NT2/D1 (cell line): ENCODE results near the gene USP40.

ENCODE experiments used
- DNase-seq: peaks from one replicate; pipeline ENCODE4 v3.0.0-alpha.2; 2011; ENCODE audit warnings: low read depth, low spot score
- H3K27me3 ChIP-seq: 2 replicates; pipeline ENCODE4 v1.6.0; 2011; ENCODE audit warnings: mild to moderate bottlenecking; ENCODE audit not compliant: insufficient read length, insufficient read depth
- H3K36me3 ChIP-seq: 2 replicates; pipeline ENCODE4 v1.6.1; 2011; ENCODE audit warnings: mild to moderate bottlenecking, low read length, mixed read lengths; ENCODE audit not compliant: insufficient read depth, insufficient read length
- H3K4me1 ChIP-seq: 2 replicates; pipeline ENCODE4 v1.5.1; 2011; ENCODE audit not compliant: insufficient read depth, insufficient read length
- H3K4me3 ChIP-seq: 2 replicates; pipeline ENCODE4 v1.5.1; 2011; ENCODE audit warnings: low read depth; ENCODE audit not compliant: insufficient read length
- H3K9ac ChIP-seq: 2 replicates; pipeline ENCODE4 v1.6.0; 2011; ENCODE audit warnings: low read depth; ENCODE audit not compliant: insufficient read length
- H3K9me3 ChIP-seq: 2 replicates; pipeline ENCODE4 v1.5.1; 2011; ENCODE audit warnings: mild to moderate bottlenecking, low read length; ENCODE audit not compliant: insufficient read depth
- SUZ12 ChIP-seq: IDR thresholded peaks from 2 replicates; pipeline ENCODE4 v1.6.1; 2011; ENCODE audit not compliant: insufficient read length, insufficient read depth; ENCODE audit errors: extremely low read depth
- YY1 ChIP-seq: IDR thresholded peaks from 2 replicates; pipeline ENCODE4 v1.6.1; 2011; ENCODE audit not compliant: insufficient read length, insufficient read depth
- ZNF274 ChIP-seq: IDR thresholded peaks from 2 replicates; pipeline ENCODE4 v1.6.1; 2011; ENCODE audit warnings: mild to moderate bottlenecking, low read depth, low read length

Gene USP40

DNA sequence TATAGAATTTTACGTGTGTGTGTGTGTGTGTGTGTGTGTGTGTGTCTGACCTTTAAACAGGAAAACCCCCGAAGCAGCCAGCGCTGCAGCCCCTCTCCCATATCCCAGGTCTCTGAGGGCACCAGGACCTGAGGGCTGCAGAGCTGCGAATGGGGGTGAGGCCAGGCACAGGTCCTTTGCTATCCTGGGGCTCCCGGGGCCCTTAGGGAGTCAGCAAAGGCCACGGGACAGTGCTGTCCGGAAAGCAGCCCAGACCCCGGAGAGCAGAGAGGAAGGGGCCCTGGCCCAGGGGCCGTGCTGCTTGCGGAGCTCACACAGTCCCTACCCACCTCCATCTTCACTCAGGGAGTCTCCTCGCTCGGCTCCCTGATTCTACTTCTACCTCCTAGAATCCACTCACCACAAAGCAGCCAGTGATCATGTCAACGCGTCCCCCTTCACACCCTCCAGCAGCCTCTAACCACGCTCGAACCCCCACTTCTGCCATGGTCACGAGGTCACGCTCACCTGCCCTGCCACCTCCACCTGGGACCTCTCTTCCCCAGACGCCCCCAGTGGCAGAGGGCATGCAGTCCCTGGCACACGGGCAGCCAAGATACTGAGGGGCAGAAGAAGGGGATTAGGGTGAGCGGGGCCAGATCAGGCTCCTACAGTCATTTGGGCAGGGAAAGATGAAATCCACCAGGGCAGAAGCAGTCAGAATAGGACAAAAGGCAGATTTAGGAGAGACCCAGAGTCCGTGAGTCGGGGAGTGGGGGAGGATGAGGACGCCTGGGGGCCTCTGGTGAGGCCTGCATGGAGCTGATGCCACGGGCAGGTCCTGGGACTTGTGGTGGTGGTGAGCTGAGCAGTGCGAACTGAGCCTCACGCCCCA lies 86.7 kb downstream of the USP40 start:
- Histone ChIP-seq H3K4me3 (no peak overlapping the region), H3K9ac (no peak overlapping the region), H3K9me3 (peaks cover 32% of the 10 kb centered on the region), H3K4me1 (no peaks in the 10 kb centered on the region), H3K27me3 (no peaks in the 10 kb centered on the region), H3K36me3 (peaks cover 85% of the 10 kb centered on the region)
- no peak for DNase-seq
- TF ChIP-seq SUZ12 = no peak
- no peak for TF ChIP-seq ZNF274
- TF ChIP-seq YY1 = no peak

DNA sequence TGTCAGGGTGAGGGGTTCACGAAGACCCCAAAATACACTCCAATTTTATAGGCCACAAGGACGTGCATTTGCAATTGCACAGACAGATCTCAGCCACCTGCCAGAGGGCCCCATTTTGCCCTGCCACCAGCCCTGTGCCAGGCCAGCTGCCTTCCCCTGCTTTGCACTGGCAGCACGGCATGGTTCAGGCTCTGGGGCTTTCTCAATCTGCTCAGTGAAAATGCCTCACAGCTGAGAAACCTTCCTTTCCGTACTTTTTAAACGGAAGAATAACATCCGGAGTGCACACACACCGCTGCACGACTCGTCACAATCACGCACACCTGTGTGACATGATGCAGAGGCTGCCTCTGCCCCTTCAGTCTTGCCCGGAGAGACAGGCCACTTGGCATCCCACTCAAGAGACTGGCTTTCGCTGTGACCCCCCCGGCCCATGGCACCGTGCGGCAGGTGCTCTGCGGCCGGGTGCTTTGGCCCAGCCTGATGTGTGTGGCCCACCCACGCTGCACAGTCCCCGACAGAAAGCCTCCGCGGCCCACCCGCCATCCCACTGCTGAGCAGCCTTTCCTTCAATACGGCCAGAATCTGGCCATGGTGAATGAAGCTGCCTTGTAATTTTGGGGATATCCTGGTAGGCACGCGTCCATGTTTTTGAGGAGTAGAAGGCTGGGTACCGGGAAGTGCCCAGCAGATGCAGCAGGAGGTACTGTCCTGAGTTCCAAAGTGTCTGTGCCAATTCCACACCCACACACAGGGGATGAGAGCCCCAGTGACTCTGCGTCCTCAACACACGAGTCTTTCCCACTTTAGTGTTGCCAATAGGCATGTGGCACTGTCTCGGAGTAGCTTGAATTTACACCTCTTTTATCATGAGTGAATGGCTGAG lies 88.8 kb downstream of the USP40 start:
- Histone ChIP-seq H3K27me3 (no peaks in the 10 kb centered on the region), H3K36me3 (peaks cover 67% of the 10 kb centered on the region), H3K9ac (no peak overlapping the region), H3K4me3 (no peak overlapping the region), H3K4me1 (peaks cover 8% of the 10 kb centered on the region), H3K9me3 (peaks cover 12% of the 10 kb centered on the region)
- TF ChIP-seq ZNF274 = no peak
- no peak for TF ChIP-seq YY1
- no peak for TF ChIP-seq SUZ12
- no peak for DNase-seq

DNA sequence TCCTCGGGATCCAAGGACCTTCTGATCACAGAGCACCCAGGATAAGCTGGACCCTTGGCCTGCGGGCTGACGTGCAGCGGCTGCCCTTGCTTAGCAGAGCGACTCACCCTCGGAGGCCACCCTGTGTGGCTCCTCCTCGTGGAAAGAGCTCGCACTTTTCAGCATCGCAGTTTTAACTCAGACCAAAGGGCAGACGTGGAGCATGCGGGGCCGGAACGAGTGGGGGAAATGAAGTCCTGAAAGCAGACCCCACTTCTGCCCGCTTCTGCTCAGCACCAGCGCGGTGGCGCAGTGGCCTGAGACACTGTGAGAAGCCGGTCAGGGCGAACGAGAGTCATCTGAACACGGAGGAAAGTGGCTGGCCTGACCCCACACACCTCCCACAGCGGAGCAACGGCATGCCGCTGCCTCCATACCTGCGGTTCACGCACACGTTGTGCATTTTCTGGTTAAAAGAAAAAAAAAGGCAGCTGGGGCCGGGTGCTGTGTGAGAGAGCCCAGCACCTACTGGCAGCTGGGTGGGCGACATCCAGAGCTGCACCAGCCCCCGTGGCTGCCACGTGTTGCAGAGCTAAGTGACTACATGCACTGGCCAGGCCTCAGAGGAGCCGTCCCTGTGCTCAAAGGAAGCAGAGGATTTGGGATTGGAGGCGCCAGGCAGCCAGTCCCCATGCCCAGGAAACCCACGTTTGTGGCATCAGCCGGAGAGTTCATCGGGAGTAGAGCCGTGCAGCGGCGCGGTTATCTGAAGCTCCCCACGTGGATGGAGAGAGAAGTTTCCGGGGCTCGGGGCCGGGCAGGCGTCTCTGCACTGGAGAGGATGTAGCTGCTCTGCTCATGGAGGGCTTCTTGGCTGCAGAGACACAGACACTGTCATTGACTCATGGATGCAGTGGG lies 89.7 kb downstream of the USP40 start:
- Histone ChIP-seq H3K27me3 (no peaks in the 10 kb centered on the region), H3K4me1 (peaks cover 8% of the 10 kb centered on the region), H3K9me3 (peaks cover 3% of the 10 kb centered on the region; the same call in 1 of the 2 replicates), H3K9ac (no peak overlapping the region), H3K36me3 (peaks cover 61% of the 10 kb centered on the region), H3K4me3 (no peak overlapping the region)
- no peak for DNase-seq
- TF ChIP-seq YY1 (no peak), SUZ12 (no peak), ZNF274 (no peak)

DNA sequence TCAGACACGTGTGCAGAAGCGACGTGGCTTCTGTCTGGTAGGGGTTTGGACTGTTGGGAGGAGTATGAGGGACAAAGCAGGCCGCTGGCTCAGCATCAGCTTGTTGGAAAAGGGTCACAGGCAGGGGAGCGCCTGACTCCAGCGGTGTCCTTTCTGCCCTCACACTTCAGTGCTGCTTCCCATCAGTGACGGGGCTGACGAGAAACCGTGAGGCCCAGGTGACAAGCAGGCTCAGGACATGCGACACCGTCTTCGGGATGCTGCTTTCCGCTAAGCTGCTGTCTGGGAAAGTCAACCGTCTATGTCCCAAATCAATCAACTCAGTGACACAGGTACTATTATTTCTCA lies 90.5 kb downstream of the USP40 start:
- DNase-seq = no peak
- TF ChIP-seq SUZ12 = no peak
- no peak for TF ChIP-seq ZNF274
- TF ChIP-seq YY1 = no peak
- Histone ChIP-seq H3K27me3 (no peaks in the 10 kb centered on the region), H3K4me3 (no peak overlapping the region), H3K9me3 (no peaks in the 10 kb centered on the region), H3K4me1 (peaks cover 8% of the 10 kb centered on the region), H3K36me3 (peaks cover 56% of the 10 kb centered on the region), H3K9ac (no peak overlapping the region)

DNA sequence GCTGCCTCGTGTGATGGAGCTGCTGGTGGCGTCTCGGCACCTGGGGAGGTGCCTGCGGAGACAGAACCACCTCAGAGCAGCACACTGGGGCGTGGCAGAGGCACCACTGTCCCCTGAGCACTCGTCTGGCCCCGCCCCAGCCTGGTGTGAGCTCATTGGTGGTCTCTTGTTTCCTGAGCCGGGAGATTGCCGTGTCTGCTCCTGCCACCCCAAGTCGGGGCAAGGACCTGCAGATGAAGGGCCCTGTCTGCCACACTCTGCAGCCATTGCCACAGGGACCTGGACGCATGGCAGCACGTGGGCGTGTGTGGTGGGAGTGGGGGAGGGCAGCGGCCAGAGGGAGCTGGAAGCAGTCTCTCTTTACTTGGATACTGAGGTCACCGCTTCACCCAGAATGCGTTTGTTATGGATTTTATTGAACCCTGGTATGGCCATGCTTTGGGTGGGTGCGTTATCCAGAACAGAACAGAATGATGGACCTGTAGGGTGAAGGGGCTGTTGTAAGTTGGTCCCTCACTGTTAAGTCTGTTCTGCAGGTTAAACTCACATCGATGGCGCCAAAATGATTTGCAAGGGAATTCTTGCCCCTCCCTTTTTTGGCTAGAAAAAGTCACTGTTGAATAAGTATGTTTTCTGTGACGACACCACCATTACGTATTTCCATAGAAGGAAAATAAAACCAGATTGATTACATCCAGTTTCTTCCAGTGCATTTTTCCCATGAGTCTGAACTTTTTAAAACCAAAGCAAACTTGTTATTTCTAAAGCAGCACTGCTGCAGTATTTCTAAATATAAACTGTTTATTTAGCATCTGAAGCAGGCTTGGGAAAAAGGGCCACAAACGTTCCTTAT lies 92.0 kb downstream of the USP40 start:
- no peak for DNase-seq
- no peak overlapping the region for H3K4me3 ChIP-seq
- H3K36me3 ChIP-seq = peaks cover 53% of the 10 kb centered on the region
- no peaks in the 10 kb centered on the region for H3K27me3 ChIP-seq
- H3K9me3 ChIP-seq = no peaks in the 10 kb centered on the region
- H3K4me1 ChIP-seq = peaks cover 8% of the 10 kb centered on the region
- no peak for TF ChIP-seq YY1
- no peak for TF ChIP-seq SUZ12
- no peak for TF ChIP-seq ZNF274
- no peak overlapping the region for H3K9ac ChIP-seq

DNA sequence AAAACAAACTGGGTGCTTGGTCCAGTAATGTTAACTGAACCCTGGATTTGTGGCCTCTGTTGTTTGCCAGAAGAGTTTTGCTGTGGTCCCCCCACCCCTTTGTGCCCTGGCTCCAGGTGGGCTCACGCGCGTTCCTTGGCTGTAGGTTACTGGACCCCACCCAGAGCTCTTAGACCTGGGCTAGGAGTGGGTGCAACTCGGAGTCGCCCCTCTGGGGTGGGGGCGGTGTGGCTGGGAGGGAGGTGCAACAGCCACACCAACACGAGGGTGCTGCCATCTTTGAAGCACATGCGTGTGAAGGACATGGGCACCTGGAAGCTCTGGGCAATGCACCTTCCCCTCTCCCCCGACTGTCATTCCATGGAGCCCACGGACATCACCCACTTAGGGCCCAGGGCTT lies 92.7 kb downstream of the USP40 start:
- TF ChIP-seq SUZ12 (no peak), ZNF274 (no peak), YY1 (no peak)
- peaks cover 58% of the 10 kb centered on the region for H3K36me3 ChIP-seq
- peaks cover 8% of the 10 kb centered on the region for H3K4me1 ChIP-seq
- no peak overlapping the region for H3K9ac ChIP-seq
- H3K27me3 ChIP-seq = no peaks in the 10 kb centered on the region
- no peak for DNase-seq
- no peak overlapping the region for H3K4me3 ChIP-seq
- no peaks in the 10 kb centered on the region for H3K9me3 ChIP-seq
